ENCODE measurements around the gene ELMO1.
A peak's percentile ranks its signal among the peaks of the same experiment; 100 is the strongest.

The ELMO1 gene

GRCh38 chr7:36898186-36898585 lies 550.5 kb downstream of the ELMO1 start:
- no peak for DNase-seq

DNA sequence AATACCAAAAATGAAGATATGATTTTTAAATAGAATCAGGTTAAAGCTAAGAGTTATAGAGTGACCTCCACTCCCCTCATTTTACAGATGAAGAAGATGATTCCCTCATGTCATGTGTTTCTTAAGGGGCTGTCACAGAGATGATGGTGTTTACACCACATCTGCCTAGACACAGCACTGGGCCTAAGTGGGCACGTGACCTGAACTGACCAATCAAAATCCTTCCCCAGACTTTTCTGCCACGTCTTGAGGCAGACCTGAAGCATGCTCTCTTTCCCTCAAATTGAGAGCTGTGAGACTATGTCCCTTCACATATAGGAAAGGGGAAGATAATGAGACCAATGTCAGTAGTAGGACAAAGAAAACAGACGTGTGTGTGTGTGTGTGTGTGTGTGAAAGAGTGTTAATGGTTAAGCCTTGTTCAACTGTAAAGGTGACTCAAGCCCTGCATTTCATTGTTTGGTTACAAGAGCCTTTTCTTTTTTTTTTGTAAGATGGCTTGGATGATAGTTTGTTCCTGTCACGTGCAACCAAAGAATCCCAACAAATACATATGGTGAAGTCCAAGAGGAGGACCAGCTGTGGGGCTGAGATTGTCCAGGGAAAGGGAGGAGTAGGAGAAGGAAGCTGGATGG lies 551.6 kb downstream of the ELMO1 start:
- no peak for DNase-seq

DNA sequence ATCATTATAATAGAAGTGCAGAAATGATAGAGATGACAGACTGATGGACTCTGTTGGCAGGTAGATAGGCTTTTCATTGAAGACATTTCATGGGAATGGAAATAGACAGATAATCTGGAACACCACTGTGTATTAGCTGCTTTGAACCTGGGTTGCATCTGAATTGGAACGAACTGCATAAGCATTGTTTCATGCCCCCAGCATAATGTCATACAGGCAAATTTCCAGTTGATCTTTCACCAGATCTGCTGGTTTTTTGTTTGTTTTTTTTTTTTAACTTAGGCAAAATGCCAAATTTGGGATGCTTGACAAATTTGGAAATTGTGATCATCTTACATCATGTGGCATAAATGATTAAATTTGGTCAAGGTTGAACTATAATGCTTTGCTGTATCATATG lies 552.2 kb downstream of the ELMO1 start:
- no peak for DNase-seq

GRCh38 chr7:36895192-36895591 lies 553.5 kb downstream of the ELMO1 start:
- no peak for DNase-seq

- DNase-seq = peak in 1 of 5 donors; percentile 49
Measured at GRCh38 chr7:36894190-36894589, 554.5 kb downstream of the ELMO1 start.

DNA sequence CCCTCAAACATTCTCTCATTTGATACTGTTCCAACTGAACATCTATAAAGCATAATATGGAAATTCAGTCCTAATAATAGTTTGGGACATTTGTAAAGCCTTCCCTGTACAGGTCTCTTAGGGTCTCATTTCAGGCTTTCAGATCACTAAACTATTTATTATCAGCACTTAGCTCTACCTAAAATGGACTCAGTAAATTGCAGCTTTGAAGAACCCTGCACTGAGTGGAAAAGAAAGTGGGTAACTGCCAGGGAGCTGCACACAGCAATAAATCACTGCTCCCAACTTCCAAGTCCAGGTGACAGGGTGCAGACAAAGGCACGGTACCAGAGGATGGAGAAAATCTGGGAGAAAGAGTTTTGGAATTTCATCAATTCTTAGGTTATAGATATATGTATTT lies 559.5 kb downstream of the ELMO1 start:
- no peak for DNase-seq

DNA sequence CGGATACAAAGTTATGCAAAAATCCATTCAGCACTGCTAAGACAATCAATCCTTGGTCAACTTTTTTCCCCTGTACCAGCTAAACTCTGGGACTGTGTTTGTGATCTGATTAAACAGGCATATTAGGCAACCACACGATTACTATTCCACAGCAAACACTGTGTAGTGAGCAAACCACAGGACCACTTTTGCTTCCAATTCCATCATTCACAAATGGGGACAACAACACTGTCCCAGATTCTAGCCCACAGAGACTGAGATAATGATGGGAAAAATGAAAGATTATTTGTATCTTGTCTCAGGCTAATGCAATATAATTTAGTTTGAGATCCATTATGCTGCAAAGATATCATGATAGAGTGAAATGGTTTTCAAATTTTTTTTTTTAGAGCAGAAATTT lies 560.7 kb downstream of the ELMO1 start:
- no peak for DNase-seq

DNA sequence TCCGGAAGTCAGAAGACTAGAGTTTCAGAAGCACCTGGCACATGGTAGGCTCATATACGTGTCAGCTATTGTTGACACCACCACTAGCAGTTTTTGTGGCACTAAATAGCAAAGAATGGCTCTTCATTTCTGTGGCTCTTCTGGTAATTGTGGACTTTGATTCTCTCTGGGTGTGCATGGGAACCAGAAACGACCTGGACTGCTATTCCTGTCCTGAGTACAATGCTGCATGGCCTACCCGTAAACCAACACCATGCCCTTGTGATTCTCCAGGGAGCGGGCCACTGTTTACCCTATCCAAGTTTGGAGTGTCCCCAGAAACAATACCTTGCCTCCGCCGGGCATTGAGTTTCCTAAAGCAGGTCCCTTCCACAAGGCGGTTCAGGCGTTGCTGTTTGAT lies 561.4 kb downstream of the ELMO1 start:
- no peak for DNase-seq

DNA sequence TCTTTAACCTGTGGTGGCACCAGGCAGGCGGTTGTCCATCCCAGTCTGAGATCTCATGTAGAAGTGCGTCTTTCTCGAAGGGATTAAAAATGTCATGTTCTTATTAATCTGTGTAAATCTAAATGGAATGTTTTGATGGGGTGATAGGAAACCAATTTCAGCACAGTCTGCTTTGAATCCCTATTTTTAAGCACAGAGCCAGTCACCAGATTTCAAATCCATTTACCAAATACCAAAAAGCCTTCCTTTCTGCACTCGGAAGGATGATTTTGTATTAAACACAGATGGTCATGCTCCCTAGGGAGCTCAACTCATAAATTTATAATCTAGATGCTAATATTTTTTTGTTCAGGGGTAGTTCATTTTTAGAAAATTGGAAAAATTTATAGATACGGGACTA lies 563.8 kb downstream of the ELMO1 start:
- no peak for DNase-seq

- DNase-seq = no peak
Measured at GRCh38 chr7:36884351-36884750, 564.3 kb downstream of the ELMO1 start.

DNA sequence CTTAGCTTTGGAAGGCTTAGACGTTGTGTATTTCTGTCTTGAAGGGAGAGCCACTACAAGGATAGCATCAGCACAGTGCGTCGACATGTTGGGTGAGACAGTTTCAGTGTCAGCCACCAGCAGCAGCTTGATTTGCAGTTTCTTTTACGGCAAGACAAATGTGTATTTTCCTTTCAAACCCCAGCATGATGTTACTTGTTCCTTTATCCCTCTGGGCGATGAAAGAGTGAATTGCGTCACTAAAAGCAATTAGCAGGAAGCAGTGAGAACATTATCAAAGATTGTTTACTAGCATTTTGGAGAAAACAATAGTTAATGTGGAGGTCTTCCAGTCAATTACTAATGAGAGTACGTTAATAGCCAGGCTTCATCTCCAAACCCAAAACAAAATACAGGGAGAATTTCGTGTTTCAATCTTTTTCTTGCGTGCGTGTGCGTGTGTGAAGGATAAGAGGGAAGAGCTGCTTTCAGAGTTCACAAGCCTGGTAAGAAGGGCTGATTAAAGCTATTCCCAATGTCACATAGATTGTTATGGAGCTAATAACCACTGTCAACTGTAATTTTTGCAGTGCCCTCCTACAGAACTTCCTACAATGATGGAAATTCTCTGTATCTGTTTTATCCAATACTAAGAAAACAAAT lies 567.3 kb downstream of the ELMO1 start:
- DNase-seq = no peak

DNA sequence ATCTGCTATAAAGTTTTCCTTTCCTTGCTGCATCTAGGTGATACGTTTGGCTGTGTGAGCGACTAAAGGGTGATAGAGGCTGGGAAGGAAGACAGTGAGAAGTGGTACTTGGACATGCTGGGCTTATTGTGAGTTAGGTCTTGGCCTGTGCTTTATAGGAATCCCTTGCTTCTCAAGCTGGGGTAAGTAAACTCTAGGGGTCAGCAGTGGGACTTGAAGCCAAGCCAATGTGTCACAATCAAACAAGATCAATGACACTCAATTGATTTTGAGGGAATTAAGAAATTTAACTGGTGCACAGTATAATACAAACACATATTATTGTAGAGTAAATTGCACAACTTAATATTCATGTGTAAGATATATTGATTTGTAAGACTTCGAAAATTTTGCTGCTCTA lies 568.6 kb downstream of the ELMO1 start:
- DNase-seq = no peak

- DNase-seq = no peak
Measured at GRCh38 chr7:36879021-36879420, 569.6 kb downstream of the ELMO1 start.

GRCh38 chr7:36878288-36878687 lies 570.4 kb downstream of the ELMO1 start:
- peak in 1 of 5 donors; percentile 56 for DNase-seq

DNA sequence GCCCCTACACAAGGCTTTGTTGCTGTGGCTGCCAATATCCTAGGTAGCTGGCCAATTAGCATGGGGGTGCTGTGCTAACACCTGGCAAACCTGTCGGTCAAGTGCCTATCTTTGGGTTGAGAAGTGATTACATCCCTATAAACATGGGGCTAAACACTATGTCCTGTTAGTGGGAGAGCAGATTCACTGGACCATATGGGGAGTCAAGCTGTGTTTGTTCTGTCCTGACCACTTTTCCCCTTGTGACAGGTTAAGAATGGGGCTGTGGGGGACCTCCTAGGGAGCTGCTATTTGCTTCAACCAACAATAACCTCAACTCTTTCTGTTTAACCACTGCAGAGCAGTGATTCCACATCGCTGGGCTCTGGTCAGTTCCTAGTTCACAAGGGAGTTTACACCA lies 572.9 kb downstream of the ELMO1 start:
- DNase-seq = no peak

DNA sequence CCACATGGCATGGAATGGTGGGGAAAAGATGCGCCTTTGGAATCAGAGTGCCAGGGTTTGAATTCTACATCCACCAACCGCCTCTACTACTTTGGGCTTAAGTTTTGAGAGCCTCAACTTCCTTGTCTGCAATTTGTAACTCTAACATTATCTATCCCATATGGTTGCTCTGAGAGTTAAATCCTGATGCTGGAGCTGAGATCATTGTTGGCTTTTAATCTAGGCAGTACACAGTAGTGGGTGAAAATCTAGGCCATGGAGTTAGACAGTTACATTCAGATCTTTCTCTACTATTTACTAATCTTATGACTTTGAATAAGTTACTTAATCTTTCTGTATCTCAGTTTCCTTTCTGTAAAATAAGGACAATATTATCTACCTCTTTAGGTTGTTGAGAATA lies 574.6 kb downstream of the ELMO1 start:
- DNase-seq = no peak

- peak in 1 of 5 donors; percentile 56 for DNase-seq
Measured at GRCh38 chr7:36871863-36872262, 576.8 kb downstream of the ELMO1 start.

DNA sequence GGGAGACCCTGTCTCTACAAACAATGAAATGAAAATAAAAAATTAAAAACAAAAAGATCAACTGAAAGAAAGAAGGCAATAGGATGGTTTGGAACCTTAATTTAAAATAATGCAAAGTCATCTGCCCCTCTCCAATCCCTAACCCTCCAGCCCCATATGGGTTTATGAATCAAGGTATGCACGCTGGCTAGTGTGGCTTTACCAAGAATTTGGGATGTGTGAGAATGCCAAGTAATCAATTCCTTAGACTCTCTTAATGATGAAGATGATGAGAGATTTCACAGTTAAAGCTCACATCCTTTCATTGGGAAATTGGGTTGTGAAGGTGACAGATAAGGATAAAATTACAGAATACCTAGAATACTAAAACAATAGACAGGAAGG lies 577.3 kb downstream of the ELMO1 start:
- DNase-seq = peak in 1 of 5 donors; percentile 35

- no peak for DNase-seq
Measured at GRCh38 chr7:36870625-36871354, 577.9 kb downstream of the ELMO1 start.

- DNase-seq = no peak
Measured at GRCh38 chr7:36868727-36869411, 579.8 kb downstream of the ELMO1 start.

DNA sequence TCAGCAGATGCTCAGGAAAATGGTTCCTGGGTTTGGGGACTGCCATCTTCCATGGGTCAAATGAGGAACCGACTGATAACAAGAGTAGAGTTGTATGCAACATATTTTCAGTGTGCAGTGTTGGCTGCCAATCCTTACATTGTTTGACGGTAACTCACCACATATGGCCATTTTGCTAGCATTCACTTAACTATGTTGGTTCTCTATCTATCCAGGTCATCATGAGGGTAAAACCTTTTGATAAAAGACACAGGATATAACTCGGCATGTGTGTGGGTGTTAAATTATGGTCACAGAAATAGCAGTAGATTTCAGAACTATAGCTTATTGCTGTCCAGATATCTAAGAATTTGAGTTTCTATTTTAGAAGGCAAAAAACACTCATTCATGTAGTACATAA lies 583.6 kb downstream of the ELMO1 start:
- no peak for DNase-seq

DNA sequence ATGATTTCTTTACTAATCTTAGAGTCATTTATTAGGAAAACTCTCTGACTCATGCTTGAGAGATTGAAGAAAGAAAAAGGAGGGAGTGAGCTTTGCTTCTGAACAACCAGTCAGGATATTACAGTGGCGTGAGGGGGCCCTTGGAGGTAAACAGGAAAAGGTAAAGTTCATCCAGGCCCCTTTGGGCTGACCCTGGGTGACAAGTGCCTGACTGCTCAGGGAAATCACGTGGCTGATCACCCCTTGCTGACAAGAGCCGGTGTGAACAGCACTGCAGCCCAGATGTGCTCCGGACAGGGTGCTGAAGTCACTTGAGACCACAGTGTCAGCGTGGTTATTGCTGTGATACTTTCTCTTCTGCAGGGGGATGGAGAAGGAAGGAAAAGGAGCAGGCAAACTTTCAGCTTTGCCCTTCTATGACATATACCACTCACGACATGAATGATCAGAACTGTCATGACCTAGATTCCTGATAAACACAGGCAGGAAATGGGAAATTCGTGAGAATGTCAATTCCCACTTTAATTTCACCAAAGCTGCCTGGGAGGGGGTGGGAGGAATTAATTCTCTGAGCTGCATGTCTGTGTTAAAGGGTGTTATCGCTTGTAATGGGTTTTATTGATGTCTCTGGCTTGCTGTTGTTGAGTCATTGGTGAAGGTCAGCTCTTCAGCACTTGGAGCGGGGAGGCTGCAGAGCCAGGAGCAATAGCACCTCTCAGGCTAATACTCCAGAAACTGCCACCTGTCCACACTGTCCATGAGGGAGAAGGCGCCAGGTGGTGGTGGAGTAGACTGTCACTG lies 584.6 kb downstream of the ELMO1 start:
- no peak for DNase-seq

DNA sequence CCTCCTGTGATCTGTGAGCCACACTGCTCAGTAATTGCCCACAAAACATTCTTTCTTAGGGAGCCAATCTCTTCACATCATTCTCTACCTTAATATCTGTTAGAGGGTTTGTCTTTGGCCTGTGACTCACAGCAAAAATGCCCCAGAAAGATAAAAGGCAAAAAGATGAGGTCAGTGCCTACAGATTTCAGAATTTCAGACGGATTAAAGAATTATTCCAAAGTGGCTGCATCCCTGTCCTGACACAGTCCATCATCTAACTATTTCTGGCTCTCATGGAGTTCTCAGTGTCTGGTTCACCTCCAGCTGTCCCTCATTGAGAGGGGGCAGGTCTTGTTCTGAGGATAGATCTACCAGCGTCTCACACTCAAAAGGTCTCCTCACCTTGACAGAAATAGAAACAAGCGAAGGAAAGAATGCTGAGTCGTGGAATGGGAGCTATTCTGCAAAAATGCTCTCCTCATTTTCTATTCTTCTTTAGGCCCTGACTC lies 585.8 kb downstream of the ELMO1 start:
- no peak for DNase-seq
